ENCODE data around the gene PGAP1. TPM values are rescaled to one million over a fixed set of nuclear protein-coding genes. Genes with fewer than 3 reads are reported as not detected.

Gene PGAP1
- polyA plus RNA-seq, 3 donors = 0.10 to 0.81 (median 0.33) TPM

- Histone ChIP-seq H3K9ac (ENCODE audit: insufficient read depth, low read length, poor library complexity, severe bottlenecking) (no peak overlapping the region), H3K9me3 (replicated peaks in 1 of 2; ENCODE audit: control insufficient read depth in 1 of 2, insufficient read depth in 1 of 2, low read length in 2 of 2) (no peaks in the 10 kb centered on the region), H3K4me3 (replicated peaks in 1 of 3; ENCODE audit: low read depth in 2 of 3, low read length in 3 of 3) (no peak overlapping the region), H3K27ac (ENCODE audit: low read depth in 1 of 2, low read length in 2 of 2) (no peak overlapping the region), H2AFZ (ENCODE audit: insufficient read depth, low read depth, low read length, poor library complexity, severe bottlenecking) (no peak overlapping the region), H3K79me2 (ENCODE audit: insufficient read depth, low read length) (no peaks in the 10 kb centered on the region), H3K4me2 (replicated peaks; ENCODE audit: extremely low read depth, low read length, poor library complexity, severe bottlenecking) (no peak overlapping the region), H3K27me3 (ENCODE audit: control insufficient read depth in 2 of 2, insufficient read depth in 2 of 2, low read length in 2 of 2) (no peaks in the 10 kb centered on the region), H3K36me3 (replicated peaks in 1 of 2; ENCODE audit: control insufficient read depth in 1 of 2, insufficient read depth in 2 of 2, low read length in 2 of 2) (no peaks in the 10 kb centered on the region), H4K20me1 (ENCODE audit: insufficient read depth, low read length) (no peaks in the 10 kb centered on the region), H3K4me1 (ENCODE audit: control insufficient read depth in 1 of 2, insufficient read depth in 2 of 2, low read length in 2 of 2) (peaks cover 11 to 13% of the 10 kb centered on the region in 2 donors)
- Mint-ChIP-seq H3K9me3 (peaks cover 0 to 3% (median 0%) of the 10 kb centered on the region in 7 donors), H3K4me1 (peaks cover 12% of the 10 kb centered on the region), H3K27me3 (ENCODE audit: low read depth in 3 of 3) (peaks cover 0 to 3% (median 0%) of the 10 kb centered on the region in 3 donors), H3K27ac (no peak overlapping the region), H3K36me3 (peaks cover 7 to 10% of the 10 kb centered on the region in 2 donors), H3K4me3 (no peak overlapping the region)
- TF ChIP-seq CTCF (IDR thresholded peaks at IDR 0.05) = no peak
- 94% methylated on average over 3 of the region's 3 CpGs for WGBS (ENCODE audit: insufficient coverage)
- DNase-seq = no peak
- intact Hi-C loops (cut with micrococcal nuclease) = no loop called here
These were observed 7.6 kb downstream of the PGAP1 start for GRCh38 chr2:196918927-196919326.

- Mint-ChIP-seq H3K4me3 (no peak overlapping the region), H3K27me3 (ENCODE audit: low read depth in 3 of 3) (peaks cover 0 to 3% (median 0%) of the 10 kb centered on the region in 3 donors), H3K27ac (no peak overlapping the region), H3K4me1 (peaks cover 12% of the 10 kb centered on the region), H3K36me3 (peaks cover 7 to 12% of the 10 kb centered on the region in 2 donors), H3K9me3 (peaks cover 0 to 3% (median 0%) of the 10 kb centered on the region in 7 donors)
- Histone ChIP-seq H3K4me1 (ENCODE audit: control insufficient read depth in 1 of 2, insufficient read depth in 2 of 2, low read length in 2 of 2) (peaks cover 11 to 13% of the 10 kb centered on the region in 2 donors), H3K36me3 (replicated peaks in 1 of 2; ENCODE audit: control insufficient read depth in 1 of 2, insufficient read depth in 2 of 2, low read length in 2 of 2) (no peaks in the 10 kb centered on the region), H3K9ac (ENCODE audit: insufficient read depth, low read length, poor library complexity, severe bottlenecking) (no peak overlapping the region), H3K79me2 (ENCODE audit: insufficient read depth, low read length) (no peaks in the 10 kb centered on the region), H3K27ac (ENCODE audit: low read depth in 1 of 2, low read length in 2 of 2) (no peak overlapping the region), H3K27me3 (ENCODE audit: control insufficient read depth in 2 of 2, insufficient read depth in 2 of 2, low read length in 2 of 2) (no peaks in the 10 kb centered on the region), H2AFZ (ENCODE audit: insufficient read depth, low read depth, low read length, poor library complexity, severe bottlenecking) (no peak overlapping the region), H3K4me3 (replicated peaks in 1 of 3; ENCODE audit: low read depth in 2 of 3, low read length in 3 of 3) (no peak overlapping the region), H4K20me1 (ENCODE audit: insufficient read depth, low read length) (no peaks in the 10 kb centered on the region), H3K9me3 (replicated peaks in 1 of 2; ENCODE audit: control insufficient read depth in 1 of 2, insufficient read depth in 1 of 2, low read length in 2 of 2) (no peaks in the 10 kb centered on the region), H3K4me2 (replicated peaks; ENCODE audit: extremely low read depth, low read length, poor library complexity, severe bottlenecking) (no peak overlapping the region)
- intact Hi-C loops (cut with micrococcal nuclease) = no loop called here
- TF ChIP-seq CTCF (IDR thresholded peaks at IDR 0.05) = no peak
- no peak for DNase-seq
These were observed 8.7 kb downstream of the PGAP1 start for GRCh38 chr2:196917802-196918201.
